ENCODE data around the gene NXT1. TPM values are rescaled to one million over a fixed set of nuclear protein-coding genes. Genes with fewer than 3 reads are reported as not detected.

NXT1 gene
- total RNA-seq, 4 donors from 2014 or later, result 29.2 to 40.2 (median 35.1) TPM

DNA sequence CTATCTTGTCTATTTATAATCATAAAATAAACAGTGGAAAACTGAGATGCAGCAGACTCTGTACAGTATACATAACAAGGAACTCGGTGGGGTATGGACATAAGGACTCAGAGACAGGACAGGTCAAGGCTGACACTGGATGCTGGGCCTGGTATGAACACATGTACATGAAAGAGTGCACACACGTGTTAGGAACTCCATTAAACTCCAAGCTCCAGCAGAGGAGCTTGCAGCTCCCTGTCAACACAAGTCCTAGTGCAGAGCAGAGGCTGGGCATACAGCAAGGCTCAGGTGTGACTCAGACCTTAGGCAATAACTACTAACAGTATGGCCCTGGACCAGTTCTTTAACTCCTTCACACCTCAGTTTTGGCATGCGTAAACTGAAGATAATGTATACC lies 53.6 kb downstream of the NXT1 start:
- no peak for DNase-seq (ENCODE audit: low spot score in 2 of 2)
- TF ChIP-seq POLR2A (IDR thresholded peaks at IDR 0.05), result no peak
- TF ChIP-seq, protein P1, sequence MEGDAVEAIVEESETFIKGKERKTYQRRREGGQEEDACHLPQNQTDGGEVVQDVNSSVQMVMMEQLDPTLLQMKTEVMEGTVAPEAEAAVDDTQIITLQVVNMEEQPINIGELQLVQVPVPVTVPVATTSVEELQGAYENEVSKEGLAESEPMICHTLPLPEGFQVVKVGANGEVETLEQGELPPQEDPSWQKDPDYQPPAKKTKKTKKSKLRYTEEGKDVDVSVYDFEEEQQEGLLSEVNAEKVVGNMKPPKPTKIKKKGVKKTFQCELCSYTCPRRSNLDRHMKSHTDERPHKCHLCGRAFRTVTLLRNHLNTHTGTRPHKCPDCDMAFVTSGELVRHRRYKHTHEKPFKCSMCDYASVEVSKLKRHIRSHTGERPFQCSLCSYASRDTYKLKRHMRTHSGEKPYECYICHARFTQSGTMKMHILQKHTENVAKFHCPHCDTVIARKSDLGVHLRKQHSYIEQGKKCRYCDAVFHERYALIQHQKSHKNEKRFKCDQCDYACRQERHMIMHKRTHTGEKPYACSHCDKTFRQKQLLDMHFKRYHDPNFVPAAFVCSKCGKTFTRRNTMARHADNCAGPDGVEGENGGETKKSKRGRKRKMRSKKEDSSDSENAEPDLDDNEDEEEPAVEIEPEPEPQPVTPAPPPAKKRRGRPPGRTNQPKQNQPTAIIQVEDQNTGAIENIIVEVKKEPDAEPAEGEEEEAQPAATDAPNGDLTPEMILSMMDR (IDR thresholded peaks at IDR 0.05), result no peak
- intact Hi-C loops (cut with DNase I; ENCODE audit: low total_unique reads), result no loop called here
- no peak overlapping the region for H3K4me3 ChIP-seq (ENCODE audit: low read depth, poor library complexity, severe bottlenecking)
- WGBS, 2 donors, result 41 to 47% methylated on average over 3 of the region's 3 CpGs

Other genes with a start within 250 kb of the NXT1 start
- gene GZF1, start 11.4 kb downstream of the NXT1 start, total RNA-seq, result 10 to 100 TPM in 3 of 4 donors, 1 to 10 TPM in 1; 4.4 to 15.1 (median 13.5) TPM
- 10 to 100 TPM in 3 of 4 donors, 1 to 10 TPM in 1; 7.9 to 12.4 (median 10.5) TPM for gene NAPB, start 70.7 kb downstream of the NXT1 start, total RNA-seq
- gene CSTL1, start 88.9 kb downstream of the NXT1 start, total RNA-seq, result not detected
- gene CST11, start 102.1 kb downstream of the NXT1 start, total RNA-seq, result not detected
- gene CST8, start 140.3 kb downstream of the NXT1 start, total RNA-seq, result not detected
- gene CST9L, start 217.7 kb downstream of the NXT1 start, total RNA-seq, result not detected